HepG2 (cell line): ENCODE measurements around the gene ENO2. TPM values are rescaled to one million over a fixed set of nuclear protein-coding genes. Genes with fewer than 3 reads are reported as not detected.

ENCODE experiments used
- CBX2 ChIP-seq, 2 experiments: fragments of 200-600 bp in 1 of 2; sonication (generic); formaldehyde crosslinking in 1 of 2; IDR thresholded peaks; 2 replicates each; pipeline versions ENCODE4 v1.7.0 to v1.8.1; 2018 to 2022; ENCODE audit warnings: low read depth in 2 of 2, low read length in 1 of 2, mild to moderate bottlenecking in 1 of 2, missing genetic modification reagents in 1 of 2
- E2F5 ChIP-seq: sonication (generic); formaldehyde crosslinking; conservative IDR thresholded peaks from 2 replicates; pipeline ENCODE4 v1.4.0; 2020; ENCODE audit warnings: missing genetic modification reagents
- ELF1 ChIP-seq: sonication (generic); formaldehyde crosslinking; IDR thresholded peaks from 2 replicates; pipeline ENCODE4 v1.4.0; 2020; ENCODE audit warnings: missing genetic modification reagents
- ERF ChIP-seq: IDR thresholded peaks from 2 replicates; pipeline ENCODE4 v1.6.1; 2018; ENCODE audit warnings: missing biosample characterization, missing genetic modification reagents
- ESRRA ChIP-seq: sonication (generic); formaldehyde crosslinking; IDR thresholded peaks from 2 replicates; pipeline ENCODE4 v1.5.1; 2020; ENCODE audit warnings: mild to moderate bottlenecking, low read depth, missing genetic modification reagents
- FOXO1 ChIP-seq: sonication (generic); formaldehyde crosslinking; IDR thresholded peaks from 2 replicates; pipeline ENCODE4 v1.4.0; 2020; ENCODE audit warnings: missing genetic modification reagents
- HNF1B ChIP-seq: sonication (generic); formaldehyde crosslinking; IDR thresholded peaks from 2 replicates; pipeline ENCODE4 v1.5.1; 2020; ENCODE audit warnings: mild to moderate bottlenecking, moderate library complexity, missing genetic modification reagents
- HOXA3 ChIP-seq: sonication (generic); formaldehyde crosslinking; IDR thresholded peaks from 2 replicates; pipeline ENCODE4 v1.5.0; 2020; ENCODE audit warnings: missing genetic modification reagents
- HOXA5 ChIP-seq: sonication (generic); formaldehyde crosslinking; IDR thresholded peaks from 2 replicates; pipeline ENCODE4 v1.4.0; 2020; ENCODE audit warnings: missing genetic modification reagents
- NR2F2 ChIP-seq: IDR thresholded peaks from 2 replicates; pipeline ENCODE4 v1.6.1; 2012; ENCODE audit warnings: low read depth, inconsistent platforms, borderline replicate concordance
- REL ChIP-seq: sonication (generic); formaldehyde crosslinking; conservative IDR thresholded peaks from 2 replicates; pipeline ENCODE4 v1.8.0; 2022; ENCODE audit warnings: mild to moderate bottlenecking, missing genetic modification reagents, moderate library complexity
- SIN3A ChIP-seq: IDR thresholded peaks from 2 replicates; pipeline ENCODE4 v1.6.1; 2011; ENCODE audit warnings: low read depth, mild to moderate bottlenecking, control low read depth, low read length, borderline replicate concordance
- TARDBP ChIP-seq: sonication (generic); formaldehyde crosslinking; IDR thresholded peaks from 2 replicates; pipeline ENCODE4 v1.8.0; 2022; ENCODE audit warnings: mild to moderate bottlenecking, missing genetic modification reagents
- U2AF1 ChIP-seq: fragments of 200-400 bp; formaldehyde crosslinking; optimal IDR thresholded peaks from 2 replicates; pipeline ENCODE3; 2017; ENCODE audit warnings: mild to moderate bottlenecking, low read depth, low read length
- ZNF274 ChIP-seq: sonication (generic); formaldehyde crosslinking; IDR thresholded peaks from 2 replicates; pipeline ENCODE4 v1.5.1; 2020; ENCODE audit warnings: mild to moderate bottlenecking, missing genetic modification reagents
- ZNF350 ChIP-seq: sonication (generic); formaldehyde crosslinking; IDR thresholded peaks from 2 replicates; pipeline ENCODE4 v1.4.0; 2020; ENCODE audit warnings: mild to moderate bottlenecking, low read depth, missing genetic modification reagents, borderline replicate concordance
- ZNF589 ChIP-seq: sonication (generic); formaldehyde crosslinking; conservative IDR thresholded peaks from 2 replicates; pipeline ENCODE4 v1.8.0; 2022; ENCODE audit warnings: mild to moderate bottlenecking, moderate library complexity, missing genetic modification reagents
- ZNF629 ChIP-seq: sonication (generic); formaldehyde crosslinking; conservative IDR thresholded peaks from 2 replicates; pipeline ENCODE4 v1.5.0; 2020; ENCODE audit warnings: missing genetic modification reagents
- ZNF773 ChIP-seq: sonication (generic); formaldehyde crosslinking; IDR thresholded peaks from 2 replicates; pipeline ENCODE4 v1.4.0; 2020; ENCODE audit warnings: missing genetic modification reagents, borderline replicate concordance
- polyA plus RNA-seq, 8 experiments: library from polyadenylated mRNA; depleted of rRNA in 3 of 8; stranded (reverse) in 7 of 8; unstranded in 1 of 8; fragments of >200 nt; fragmentation: Illumina TruSeq in 4 of 8; extraction: Trizol in 4 of 8; gene quantifications; 2 replicates each; pipeline versions ENCODE4 v1.2.1 to v1.2.3, GENCODE V29; 2011 to 2016; ENCODE audit warnings: low read depth in 4 of 8, missing spikeins in 1 of 8, mixed read lengths in 1 of 8; ENCODE audit not compliant: insufficient read depth in 1 of 8
- total RNA-seq, 5 experiments: library from RNA; depleted of rRNA; stranded (reverse); fragments of >200 nt; fragmentation: Illumina TruSeq; extraction: Trizol; gene quantifications; 2 replicates each; pipeline ENCODE4 v1.2.3, GENCODE V29; 2016; ENCODE audit warnings: low read depth in 1 of 5

The ENO2 gene
- total and polyA plus RNA-seq, 2 of the 13 experiments (the other 11 are each of a cell fraction or from before 2014, with no cell fraction given): 19.3 to 136 TPM

- 0 out of 2 replicates have a peak, but pooled peaks have one; percentile 54 for TF ChIP-seq HOXA5 (CRISPR knock-in tag)
- peak; percentile 71; the same call in 1 of the 2 replicates for TF ChIP-seq HNF1B (CRISPR knock-in tag)
- TF ChIP-seq ESRRA (CRISPR knock-in tag): peak; percentile 39; the same call in 1 of the 2 replicates
- TF ChIP-seq TARDBP: peak; percentile 62; the same call in 1 of the 2 replicates
- TF ChIP-seq CBX2 (IDR thresholded peaks at IDR 0.05; ENCODE audit: low read depth, low read length): no peak
- no peak for TF ChIP-seq CBX2 (CRISPR knock-in tag; IDR thresholded peaks at IDR 0.05; ENCODE audit: low read depth)
- no peak; the same call in 1 of the 2 replicates for TF ChIP-seq NR2F2
- TF ChIP-seq E2F5 (CRISPR knock-in tag): peak; percentile 36; the same call in 1 of the 2 replicates
- peak; percentile 48; the same call in 1 of the 2 replicates for TF ChIP-seq ZNF773 (CRISPR knock-in tag)
- TF ChIP-seq HOXA3: peak; percentile 77
- no peak for TF ChIP-seq ELF1 (CRISPR knock-in tag)
- TF ChIP-seq ERF (CRISPR knock-in tag): 0 out of 2 replicates have a peak, but pooled peaks have one; percentile 22
- TF ChIP-seq ZNF350 (CRISPR knock-in tag): peak; percentile 77
- no peak for TF ChIP-seq ZNF629 (CRISPR knock-in tag)
- peak; percentile 70 for TF ChIP-seq U2AF1
- peak; percentile 65; the same call in 1 of the 2 replicates for TF ChIP-seq REL (CRISPR knock-in tag)
- peak; percentile 86 for TF ChIP-seq SIN3A
- TF ChIP-seq ZNF589 (CRISPR knock-in tag): 0 out of 2 replicates have a peak, but pooled peaks have one; percentile 64
- TF ChIP-seq FOXO1 (CRISPR knock-in tag): peak; percentile 41; the same call in 1 of the 2 replicates
- TF ChIP-seq ZNF274: 0 out of 2 replicates have a peak, but pooled peaks have one; percentile 23
These were observed 42.0 kb upstream of the ENO2 start (continued) for GRCh38 chr12:6872073-6873048.
